K562 (cell line): ENCODE results near the gene ICE2. TPM values are rescaled to one million over a fixed set of nuclear protein-coding genes. Genes with fewer than 3 reads are reported as not detected.

Experiments
- EHMT2 ChIP-seq: fragments of 450-650 bp; IDR thresholded peaks from 2 replicates; pipeline ENCODE4 v1.6.1; 2018; ENCODE audit warnings: antibody characterized with exemption
- HDGF ChIP-seq: fragments of 450-650 bp; IDR thresholded peaks from 2 replicates; pipeline ENCODE4 v1.6.1; 2016
- HOXB6 ChIP-seq: fragments of 250-450 bp; sonication (Bioruptor Pico); IDR thresholded peaks from 2 replicates; pipeline ENCODE4 v1.5.1; 2022; ENCODE audit warnings: mild to moderate bottlenecking, borderline replicate concordance
- KDM5B ChIP-seq: fragments of 200-600 bp; sonication (generic); IDR thresholded peaks from 2 replicates; pipeline ENCODE4 v1.6.1; 2012; ENCODE audit warnings: low read depth, mild to moderate bottlenecking, moderate library complexity, low read length, control low read depth, inconsistent platforms; ENCODE audit not compliant: insufficient replicate concordance
- NFE2 ChIP-seq: IDR thresholded peaks from 2 replicates; pipeline ENCODE4 v1.6.1; 2014; ENCODE audit warnings: antibody characterized with exemption, low read depth
- NFYB ChIP-seq: IDR thresholded peaks from 2 replicates; pipeline ENCODE4 v1.6.1; 2011; ENCODE audit warnings: mild to moderate bottlenecking, moderate library complexity; ENCODE audit not compliant: insufficient read length; ENCODE audit errors: extremely low read depth
- POLR2AphosphoS2 ChIP-seq: IDR thresholded peaks from 2 replicates; pipeline ENCODE4 v1.6.1; 2012; ENCODE audit warnings: low read length, improper control_type of control experiment
- RAD51 ChIP-seq: fragments of 450-650 bp; IDR thresholded peaks from 2 replicates; pipeline ENCODE4 v1.7.1; 2016; ENCODE audit warnings: low read depth, mild to moderate bottlenecking, borderline replicate concordance
- RBM14 ChIP-seq: fragments of 200-400 bp; formaldehyde crosslinking; IDR thresholded peaks from 2 replicates; pipeline ENCODE4 v1.6.1; 2018; ENCODE audit warnings: low read depth, mild to moderate bottlenecking, low read length, moderate library complexity, borderline replicate concordance; ENCODE audit not compliant: insufficient read depth
- STAT5A ChIP-seq: IDR thresholded peaks from 2 replicates; pipeline ENCODE4 v1.6.1; 2012; ENCODE audit warnings: low read length, inconsistent platforms, borderline replicate concordance
- ZEB2 ChIP-seq: fragments of 450-650 bp; IDR thresholded peaks from 2 replicates; pipeline ENCODE4 v1.6.1; 2016
- ZFP1 ChIP-seq: fragments of 450-650 bp; formaldehyde crosslinking; IDR thresholded peaks from 2 replicates; pipeline ENCODE4 v1.4.0; 2020; ENCODE audit warnings: mild to moderate bottlenecking, mixed read lengths
- ZNF140 ChIP-seq: fragments of 250-450 bp; sonication (Bioruptor Pico); IDR thresholded peaks from 2 replicates; pipeline ENCODE4 v1.8.0; 2021; ENCODE audit warnings: moderate library complexity, mild to moderate bottlenecking, inconsistent platforms
- ZNF146 ChIP-seq: IDR thresholded peaks from one replicate; pipeline ENCODE4 v1.6.1; 2018; ENCODE audit warnings: missing compliant biosample characterization; ENCODE audit not compliant: unreplicated experiment
- ZNF354B ChIP-seq: fragments of 250-450 bp; sonication (Bioruptor Pico); IDR thresholded peaks from 2 replicates; pipeline ENCODE4 v1.4.0; 2020
- ZNF696 ChIP-seq: fragments of 250-450 bp; sonication (Bioruptor Pico); conservative IDR thresholded peaks from 2 replicates; pipeline ENCODE4 v1.4.0; 2020; ENCODE audit warnings: mild to moderate bottlenecking, moderate library complexity
- polyA plus RNA-seq, 8 experiments: library from polyadenylated mRNA; depleted of rRNA in 4 of 8; stranded (reverse) in 5 of 8; unstranded in 3 of 8; fragments of >200 nt; fragmentation: Nextera tagmentation in 2 of 8; fragmentation: Illumina TruSeq in 1 of 8; extraction: Ambion mirVana in 2 of 8; extraction: Trizol in 1 of 8; gene quantifications; 2 replicates each; pipeline versions ENCODE4 v1.2.1 to v1.2.3, GENCODE V29; 2011 to 2014; ENCODE audit warnings: inconsistent platforms in 1 of 8, missing spikeins in 1 of 8
- total RNA-seq, 7 experiments: library from RNA; depleted of rRNA in 6 of 7; stranded (reverse); fragments of >200 nt in 6 of 7; fragmentation: Illumina TruSeq in 2 of 7; extraction: Trizol in 2 of 7; gene quantifications; 2 replicates each; pipeline versions ENCODE4 v1.2.1 to v1.2.3, GENCODE V29; 2011 to 2021; ENCODE audit warnings: low replicate concordance in 1 of 7
- TF ChIP-seq, protein P1 (sequence below): fragments of 250-450 bp; sonication (Bioruptor Pico); IDR thresholded peaks from 2 replicates; pipeline ENCODE4 v1.4.0; 2020; ENCODE audit warnings: borderline replicate concordance
- TF ChIP-seq, protein P2 (sequence below), 2 experiments: fragments of 450-650 bp in 1 of 2; IDR thresholded peaks; 2 replicates each; pipeline ENCODE4 v1.6.1; 2011 to 2017; ENCODE audit warnings: low read depth in 2 of 2, antibody characterized with exemption in 1 of 2, borderline replicate concordance in 1 of 2, low read length in 1 of 2, mild to moderate bottlenecking in 1 of 2, mixed read lengths in 1 of 2; ENCODE audit not compliant: control insufficient read depth in 1 of 2
- TF ChIP-seq, protein P3 (sequence below): IDR thresholded peaks from 2 replicates; pipeline ENCODE4 v1.6.1; 2011; ENCODE audit warnings: borderline replicate concordance, low read depth, mild to moderate bottlenecking, moderate library complexity, low read length; ENCODE audit not compliant: insufficient read depth, poor library complexity, severe bottlenecking
- TF ChIP-seq, protein P4 (sequence below): fragments of 250-450 bp; sonication (Bioruptor Pico); IDR thresholded peaks from 2 replicates; pipeline ENCODE4 v1.8.0; 2022; ENCODE audit warnings: inconsistent platforms, mild to moderate bottlenecking, moderate library complexity, borderline replicate concordance

ICE2 gene
- total and polyA plus RNA-seq, 9 of the 15 experiments (the other 6 are each of a cell fraction or from before 2014, with no cell fraction given), result 21.8 to 87.9 (median 58.1) TPM

DNA sequence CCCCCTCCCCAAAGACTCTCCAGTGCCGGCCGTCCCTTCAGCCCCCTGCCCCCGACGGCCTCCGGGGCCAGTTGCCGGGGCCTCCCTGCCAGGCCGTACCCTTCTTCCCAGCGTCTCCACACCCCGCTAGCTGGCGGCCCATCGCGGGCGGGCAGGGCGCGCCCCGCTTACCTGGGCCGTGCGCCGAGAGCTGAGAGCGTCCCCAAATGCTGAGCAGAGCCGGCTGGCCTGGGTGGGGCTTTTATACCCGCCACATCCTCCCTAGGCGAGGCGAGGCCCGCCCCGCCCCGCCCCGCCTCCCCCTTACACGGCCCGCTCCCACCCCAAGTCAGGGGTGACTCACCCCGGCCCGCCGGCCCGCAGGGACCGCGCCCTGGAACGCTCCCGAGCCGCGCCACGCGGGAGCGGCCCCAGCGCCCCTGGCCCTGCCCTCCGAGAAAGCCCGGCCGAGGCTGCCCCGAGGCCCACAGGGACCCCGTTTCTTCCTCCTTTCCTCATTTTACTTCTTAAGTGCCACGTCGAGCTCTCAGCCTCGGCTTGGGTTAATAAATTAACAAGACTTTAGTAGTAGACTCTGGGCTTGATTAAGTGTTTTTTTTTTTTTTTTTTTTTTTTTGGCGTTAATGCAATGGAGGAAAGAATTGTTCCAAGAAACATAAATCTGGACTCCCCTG is 81.0 kb downstream of the ICE2 start, which contains the start of gene ANXA2 (continued):
- no peak for TF ChIP-seq RAD51
- TF ChIP-seq ZNF696 (CRISPR knock-in tag), result no peak
- TF ChIP-seq KDM5B, result peak; percentile 84
- TF ChIP-seq RBM14, result 0 out of 2 replicates have a peak, but pooled peaks have one; percentile 70
- TF ChIP-seq, protein P1, sequence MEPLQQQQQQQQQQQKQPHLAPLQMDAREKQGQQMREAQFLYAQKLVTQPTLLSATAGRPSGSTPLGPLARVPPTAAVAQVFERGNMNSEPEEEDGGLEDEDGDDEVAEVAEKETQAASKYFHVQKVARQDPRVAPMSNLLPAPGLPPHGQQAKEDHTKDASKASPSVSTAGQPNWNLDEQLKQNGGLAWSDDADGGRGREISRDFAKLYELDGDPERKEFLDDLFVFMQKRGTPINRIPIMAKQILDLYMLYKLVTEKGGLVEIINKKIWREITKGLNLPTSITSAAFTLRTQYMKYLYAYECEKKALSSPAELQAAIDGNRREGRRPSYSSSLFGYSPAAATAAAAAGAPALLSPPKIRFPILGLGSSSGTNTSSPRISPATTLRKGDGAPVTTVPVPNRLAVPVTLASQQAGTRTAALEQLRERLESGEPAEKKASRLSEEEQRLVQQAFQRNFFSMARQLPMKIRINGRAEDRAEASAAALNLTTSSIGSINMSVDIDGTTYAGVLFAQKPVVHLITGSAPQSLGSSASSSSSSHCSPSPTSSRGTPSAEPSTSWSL, result no peak
- TF ChIP-seq ZEB2, result no peak
- TF ChIP-seq, protein P2, sequence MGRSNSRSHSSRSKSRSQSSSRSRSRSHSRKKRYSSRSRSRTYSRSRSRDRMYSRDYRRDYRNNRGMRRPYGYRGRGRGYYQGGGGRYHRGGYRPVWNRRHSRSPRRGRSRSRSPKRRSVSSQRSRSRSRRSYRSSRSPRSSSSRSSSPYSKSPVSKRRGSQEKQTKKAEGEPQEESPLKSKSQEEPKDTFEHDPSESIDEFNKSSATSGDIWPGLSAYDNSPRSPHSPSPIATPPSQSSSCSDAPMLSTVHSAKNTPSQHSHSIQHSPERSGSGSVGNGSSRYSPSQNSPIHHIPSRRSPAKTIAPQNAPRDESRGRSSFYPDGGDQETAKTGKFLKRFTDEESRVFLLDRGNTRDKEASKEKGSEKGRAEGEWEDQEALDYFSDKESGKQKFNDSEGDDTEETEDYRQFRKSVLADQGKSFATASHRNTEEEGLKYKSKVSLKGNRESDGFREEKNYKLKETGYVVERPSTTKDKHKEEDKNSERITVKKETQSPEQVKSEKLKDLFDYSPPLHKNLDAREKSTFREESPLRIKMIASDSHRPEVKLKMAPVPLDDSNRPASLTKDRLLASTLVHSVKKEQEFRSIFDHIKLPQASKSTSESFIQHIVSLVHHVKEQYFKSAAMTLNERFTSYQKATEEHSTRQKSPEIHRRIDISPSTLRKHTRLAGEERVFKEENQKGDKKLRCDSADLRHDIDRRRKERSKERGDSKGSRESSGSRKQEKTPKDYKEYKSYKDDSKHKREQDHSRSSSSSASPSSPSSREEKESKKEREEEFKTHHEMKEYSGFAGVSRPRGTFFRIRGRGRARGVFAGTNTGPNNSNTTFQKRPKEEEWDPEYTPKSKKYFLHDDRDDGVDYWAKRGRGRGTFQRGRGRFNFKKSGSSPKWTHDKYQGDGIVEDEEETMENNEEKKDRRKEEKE (IDR thresholded peaks at IDR 0.05; ENCODE audit: borderline replicate concordance in 1 of 2, control insufficient read depth in 1 of 2, low read depth in 2 of 2, low read length in 1 of 2), result no peak
- TF ChIP-seq, protein P3, sequence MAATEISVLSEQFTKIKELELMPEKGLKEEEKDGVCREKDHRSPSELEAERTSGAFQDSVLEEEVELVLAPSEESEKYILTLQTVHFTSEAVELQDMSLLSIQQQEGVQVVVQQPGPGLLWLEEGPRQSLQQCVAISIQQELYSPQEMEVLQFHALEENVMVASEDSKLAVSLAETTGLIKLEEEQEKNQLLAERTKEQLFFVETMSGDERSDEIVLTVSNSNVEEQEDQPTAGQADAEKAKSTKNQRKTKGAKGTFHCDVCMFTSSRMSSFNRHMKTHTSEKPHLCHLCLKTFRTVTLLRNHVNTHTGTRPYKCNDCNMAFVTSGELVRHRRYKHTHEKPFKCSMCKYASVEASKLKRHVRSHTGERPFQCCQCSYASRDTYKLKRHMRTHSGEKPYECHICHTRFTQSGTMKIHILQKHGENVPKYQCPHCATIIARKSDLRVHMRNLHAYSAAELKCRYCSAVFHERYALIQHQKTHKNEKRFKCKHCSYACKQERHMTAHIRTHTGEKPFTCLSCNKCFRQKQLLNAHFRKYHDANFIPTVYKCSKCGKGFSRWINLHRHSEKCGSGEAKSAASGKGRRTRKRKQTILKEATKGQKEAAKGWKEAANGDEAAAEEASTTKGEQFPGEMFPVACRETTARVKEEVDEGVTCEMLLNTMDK, result no peak
- TF ChIP-seq ZNF146, result no peak
- TF ChIP-seq NFE2, result no peak
- TF ChIP-seq ZNF354B (CRISPR knock-in tag), result no peak
- TF ChIP-seq ZNF140 (CRISPR knock-in tag), result no peak
- TF ChIP-seq, protein P4, sequence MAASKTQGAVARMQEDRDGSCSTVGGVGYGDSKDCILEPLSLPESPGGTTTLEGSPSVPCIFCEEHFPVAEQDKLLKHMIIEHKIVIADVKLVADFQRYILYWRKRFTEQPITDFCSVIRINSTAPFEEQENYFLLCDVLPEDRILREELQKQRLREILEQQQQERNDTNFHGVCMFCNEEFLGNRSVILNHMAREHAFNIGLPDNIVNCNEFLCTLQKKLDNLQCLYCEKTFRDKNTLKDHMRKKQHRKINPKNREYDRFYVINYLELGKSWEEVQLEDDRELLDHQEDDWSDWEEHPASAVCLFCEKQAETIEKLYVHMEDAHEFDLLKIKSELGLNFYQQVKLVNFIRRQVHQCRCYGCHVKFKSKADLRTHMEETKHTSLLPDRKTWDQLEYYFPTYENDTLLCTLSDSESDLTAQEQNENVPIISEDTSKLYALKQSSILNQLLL (CRISPR knock-in tag), result no peak
- TF ChIP-seq ZFP1 (CRISPR knock-in tag), result no peak
- TF ChIP-seq POLR2AphosphoS2, result no peak
- TF ChIP-seq HOXB6 (CRISPR knock-in tag), result no peak
- no peak for TF ChIP-seq STAT5A
- TF ChIP-seq EHMT2, result no peak
- no peak for TF ChIP-seq NFYB
- no peak for TF ChIP-seq HDGF
